Esophagus muscularis mucosa (tissue), 4 donors: Measurements from ENCODE around the gene COG7.
"Not testable (repeated sequence)": the region's sequence is repeated elsewhere in the genome, so short reads cannot be mapped to it uniquely, and the experiment has no call there.

Experiments used
- CTCF ChIP-seq, 3 experiments: fragments of 200-600 bp in 2 of 3; fragments of 450-650 bp in 1 of 3; sonication (generic) in 2 of 3; IDR thresholded peaks; one replicate each; pipeline ENCODE4 v1.5.1; 2017 to 2019; ENCODE audit warnings: antibody characterized with exemption in 3 of 3, mild to moderate bottlenecking in 2 of 3, moderate library complexity in 1 of 3
- EP300 ChIP-seq: sonication (generic); formaldehyde crosslinking; IDR thresholded peaks from one replicate; pipeline ENCODE4 v1.6.1; 2017; ENCODE audit warnings: antibody characterized with exemption
- POLR2A ChIP-seq: fragments of 450-650 bp; IDR thresholded peaks from one replicate; pipeline ENCODE4 v1.6.1; 2017; ENCODE audit warnings: antibody characterized with exemption, moderate library complexity, mild to moderate bottlenecking, low read depth

DNA sequence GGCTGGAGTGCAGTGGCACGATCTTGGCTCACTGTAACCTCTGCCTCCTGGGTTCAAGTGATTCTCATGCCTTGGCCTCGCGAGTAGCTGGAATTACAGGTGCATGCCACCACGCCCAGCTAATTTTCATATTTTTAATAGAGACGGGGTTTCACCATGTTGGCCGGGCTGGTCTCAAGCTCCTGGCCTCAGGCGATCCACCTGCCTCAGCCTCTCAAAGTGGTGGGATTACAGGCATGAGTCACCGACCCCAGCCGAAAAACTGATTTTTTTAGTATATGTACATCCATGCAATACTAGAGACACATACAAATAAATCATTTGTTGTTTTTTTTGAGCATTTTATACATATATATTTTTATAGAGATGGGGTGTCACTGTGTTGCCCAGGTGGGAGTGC, 71.3 kb downstream of the COG7 start:
- not testable (repeated sequence) for TF ChIP-seq CTCF (IDR thresholded peaks at IDR 0.05); POLR2A; EP300
